Heart left ventricle (tissue), 13 donors: ENCODE measurements around the gene TTC22.

Experiments used
- CTCF ChIP-seq, 12 donors: fragments of 200-600 bp; sonication (generic) in 4 of 12; IDR thresholded peaks; one replicate each; pipeline versions ENCODE4 v1.5.0 to v1.8.0; 2018 to 2022; ENCODE audit warnings: antibody characterized with exemption in 12 of 12, mild to moderate bottlenecking in 5 of 12
- POLR2A ChIP-seq, 2 donors: fragments of 450-650 bp; IDR thresholded peaks; one replicate each; pipeline ENCODE4 v1.6.1; 2017; ENCODE audit warnings: antibody characterized with exemption in 2 of 2, mild to moderate bottlenecking in 2 of 2, moderate library complexity in 2 of 2
- donor health status: ischemic (EF 13 %, LVEDD 7.1; RV severe dilation, severe dysfunction).
- donor health status: DM: no; HTN: yes; CAD: no.
- donor health status: DM: no; HTN: no; CAD: no.
- donor health status: ischemic (EF 25% LVEDD 6.9; RV normal size, moderate dysfunction).
- donor health status: ischemic (EF 25% LVEDD 5.7; RV mildly dilated, moderate dysfunction).
- donor health status: ischemic (EF 35%, LVEDD 5.7; RV mildly dilated, moderate dysfunction).
- donor health status: nonischemic (EF 11% LVEDD 7.7; RV severe dilation, severe dysfunction).
- donor health status: DM: yes; HTN: yes; CAD: no.
- donor health status: PGD.
- donor health status: ischemic (EF 29% LVEDD 5.4; RV normal size, mild dysfunction).
- donor health status: nonischemic (EF 23%, LVEDD 6.1; RV moderate dilation, normal function).

GRCh38 chr1:54807756-54808155, 6.6 kb upstream of the TTC22 start:
- no peak for TF ChIP-seq CTCF (IDR thresholded peaks at IDR 0.05)
- TF ChIP-seq POLR2A (IDR thresholded peaks at IDR 0.05) = no peak
